Measurements from ENCODE around the gene PDE10A.

DNA sequence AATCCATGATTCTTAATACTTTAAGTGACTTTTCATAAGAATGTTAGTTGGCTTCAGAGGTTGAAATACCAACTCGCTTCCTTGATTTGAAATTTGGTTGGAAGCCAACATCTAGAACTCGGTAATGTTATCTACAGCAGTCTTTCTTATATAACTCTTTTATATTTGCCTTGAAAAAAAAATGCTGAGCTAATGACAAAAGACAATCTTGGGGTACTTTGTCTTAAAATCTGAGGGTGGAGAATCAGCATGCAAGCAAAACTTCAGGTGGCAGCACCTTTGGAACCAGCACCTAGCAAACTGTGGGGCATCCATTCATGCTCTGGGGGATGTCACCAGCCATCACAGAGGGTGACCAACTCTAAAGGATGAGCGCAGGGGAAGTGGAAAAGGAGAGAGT is 76.3 kb downstream of the PDE10A start:
- TF ChIP-seq ZNF274 (IDR thresholded peaks at IDR 0.05; ENCODE audit: low read depth, low read length), result no peak
- TF ChIP-seq SUZ12 (IDR thresholded peaks at IDR 0.05; ENCODE audit: extremely low read depth, insufficient read depth, insufficient read length), result no peak
- no peak for TF ChIP-seq YY1 (IDR thresholded peaks at IDR 0.05; ENCODE audit: insufficient read depth, insufficient read length)

Measured in NT2/D1 (cell line).